SJSA1 (cell line): ENCODE data around the gene TLL2. TPM values are rescaled to one million over a fixed set of nuclear protein-coding genes. Genes with fewer than 3 reads are reported as not detected.
"Not testable (repeated sequence)": the region's sequence is repeated elsewhere in the genome, so short reads cannot be mapped to it uniquely, and the experiment has no call there.

Source experiments
- DNase-seq, 2 experiments: peaks; one replicate each; pipeline ENCODE4 v3.0.0-alpha.2; 2015 to 2020; ENCODE audit warnings: low spot score in 2 of 2, low read depth in 1 of 2
- H3K27ac ChIP-seq: fragments of 250-450 bp; sonication (Bioruptor Pico); 2 replicates; pipeline ENCODE4 v1.5.1; 2020; ENCODE audit warnings: mild to moderate bottlenecking, moderate library complexity
- H3K27me3 ChIP-seq: fragments of 250-450 bp; sonication (Bioruptor Pico); replicated peaks from 2 replicates; pipeline ENCODE4 v1.5.1; 2020; ENCODE audit warnings: mild to moderate bottlenecking, moderate library complexity
- H3K36me3 ChIP-seq: fragments of 250-450 bp; sonication (Bioruptor Pico); 2 replicates; pipeline ENCODE4 v1.5.1; 2020; ENCODE audit warnings: mild to moderate bottlenecking
- H3K4me1 ChIP-seq: fragments of 250-450 bp; sonication (Bioruptor Pico); replicated peaks from 2 replicates; pipeline ENCODE4 v1.6.1; 2021; ENCODE audit warnings: mild to moderate bottlenecking
- H3K4me3 ChIP-seq: fragments of 250-450 bp; sonication (Bioruptor Pico); 2 replicates; pipeline ENCODE4 v1.5.1; 2020; ENCODE audit warnings: mild to moderate bottlenecking
- H3K9me3 ChIP-seq: fragments of 250-450 bp; sonication (Bioruptor Pico); replicated peaks from 2 replicates; pipeline ENCODE4 v1.5.1; 2020; ENCODE audit warnings: mild to moderate bottlenecking
- total RNA-seq: library from RNA; depleted of rRNA; stranded (reverse); fragments of >200 nt; shearing (Covaris generic); gene quantifications from 2 replicates; pipeline ENCODE4 v1.2.3, GENCODE V29; 2014; rRNA removed

Gene TLL2
- not detected in 2 replicates for total RNA-seq

DNA sequence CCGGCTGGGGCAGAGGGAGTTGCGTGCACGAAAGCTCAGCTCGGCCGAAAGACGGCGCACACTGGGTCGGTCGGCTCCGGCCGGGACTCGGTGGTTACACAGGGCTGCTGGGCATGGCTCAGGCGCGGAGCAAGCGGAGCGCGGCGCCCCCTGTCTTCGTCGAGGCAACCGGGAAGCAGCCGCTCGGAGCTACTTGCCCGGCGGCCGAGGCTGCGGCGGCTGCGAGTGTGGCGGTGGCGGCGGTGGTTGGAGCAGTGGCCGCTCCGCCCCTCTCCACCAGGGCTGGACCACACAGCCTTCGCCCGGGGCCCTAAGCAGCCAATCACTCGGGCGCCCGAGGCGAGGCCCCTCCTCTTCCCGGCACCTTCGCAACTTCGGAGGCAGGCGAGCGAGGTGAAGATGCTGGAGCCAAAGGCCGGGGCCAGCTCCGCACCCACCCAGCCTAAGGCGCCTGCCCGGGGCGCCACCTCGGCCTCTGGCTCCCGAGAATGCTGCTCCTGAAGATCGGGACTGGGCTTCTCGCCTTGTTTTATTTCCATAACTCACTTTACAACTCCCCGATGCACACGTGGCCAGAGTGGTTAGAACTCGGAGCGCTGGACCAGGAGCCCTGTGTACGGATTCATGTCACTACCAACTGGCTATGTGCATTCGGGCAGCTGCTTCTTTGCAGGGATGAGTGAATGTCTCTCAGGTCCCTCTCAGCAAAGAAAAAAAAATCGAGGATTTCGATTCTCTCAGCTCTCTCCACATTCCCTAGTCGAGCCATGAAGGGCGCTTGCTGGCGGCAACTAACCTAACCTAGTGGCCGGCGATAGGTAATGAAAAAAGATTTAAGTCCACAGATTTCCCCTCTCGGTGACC is at the start of gene TLL2:
Gene TLL2 (minus strand): TSS at position 229 of the 864 bp plus-strand sequence. CDS start 241 bp downstream, outside the sequence.
- Histone ChIP-seq H3K27ac (no peak within 1 kb of the TSS), H3K9me3 (no peaks in the 10 kb centered on the region), H3K4me3 (peak within 1 kb of the TSS; percentile 30), H3K4me1 (peaks cover 25% of the 10 kb centered on the region), H3K36me3 (no peaks in the 10 kb centered on the region), H3K27me3 (peaks cover 20% of the 10 kb centered on the region)
- DNase-seq, result peak; percentile 88

DNA sequence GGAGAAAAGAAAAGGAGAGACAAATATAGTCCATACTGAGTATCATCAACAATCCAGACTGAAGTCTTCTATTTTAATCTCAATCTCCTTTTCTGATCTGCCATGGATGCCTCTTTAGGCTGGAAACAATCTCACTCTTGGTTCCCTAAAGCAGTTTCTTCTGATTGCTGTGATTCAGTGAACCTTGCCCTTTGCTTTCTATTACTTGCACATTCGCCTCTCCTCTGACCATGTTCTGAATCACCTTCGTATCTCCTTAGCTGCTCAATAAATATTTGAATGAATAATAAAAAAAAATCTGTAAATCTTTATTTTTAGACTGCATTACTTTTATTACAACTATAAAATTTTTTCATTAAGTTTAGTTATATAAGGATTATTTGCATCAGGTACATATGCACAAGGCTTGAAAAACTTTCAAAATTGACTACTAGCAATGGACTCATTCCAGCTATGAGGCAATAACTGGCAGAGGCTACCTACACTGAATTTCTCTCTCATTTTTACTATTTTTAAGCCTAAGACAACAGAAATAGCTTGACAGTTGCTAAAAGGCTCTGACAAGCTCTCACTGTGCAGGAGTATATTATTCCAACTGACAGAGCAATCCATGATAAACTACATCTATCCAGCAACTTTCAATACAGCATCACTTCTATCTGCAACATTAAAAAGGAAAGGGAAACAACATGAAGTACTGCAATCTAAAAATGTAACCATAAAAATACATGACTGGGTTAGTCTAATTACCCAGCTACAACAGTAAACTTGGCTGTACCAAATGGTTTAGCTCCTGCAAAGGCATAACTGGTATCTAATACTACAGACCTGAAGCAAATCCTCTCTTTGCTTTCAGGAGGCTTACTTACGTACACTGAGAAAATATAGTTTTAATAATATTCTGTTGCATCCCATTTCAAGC is 47.5 kb upstream of the TLL2 start:
- DNase-seq, result no peak
- H3K27ac ChIP-seq, result no peak overlapping the region
- H3K36me3 ChIP-seq, result peaks cover 55% of the 10 kb centered on the region
- no peaks in the 10 kb centered on the region for H3K27me3 ChIP-seq
- no peaks in the 10 kb centered on the region for H3K9me3 ChIP-seq
- peaks cover 3% of the 10 kb centered on the region for H3K4me1 ChIP-seq
- no peak overlapping the region for H3K4me3 ChIP-seq

DNA sequence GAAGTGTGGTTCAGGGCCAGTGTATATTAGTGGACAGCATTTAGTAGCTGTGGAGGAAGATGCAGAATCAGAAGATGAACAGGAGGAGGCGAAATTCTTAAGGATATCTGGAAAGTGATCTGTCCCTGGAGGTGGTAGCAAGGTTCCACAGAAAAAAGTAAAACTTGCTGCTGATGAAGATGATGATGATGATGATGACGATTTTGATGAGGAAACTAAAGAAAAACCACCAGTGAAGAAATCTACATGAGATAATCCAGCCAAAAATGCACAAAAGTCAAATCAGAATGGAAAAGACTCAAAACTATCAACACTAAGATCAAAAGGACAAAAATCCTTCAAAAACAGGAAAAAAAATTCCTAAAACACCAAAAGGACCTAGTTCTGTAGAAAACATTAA is 46.8 kb upstream of the TLL2 start:
- Histone ChIP-seq H3K9me3 (no peaks in the 10 kb centered on the region), H3K4me3 (no peak overlapping the region), H3K4me1 (no peaks in the 10 kb centered on the region), H3K27ac (no peak overlapping the region), H3K36me3 (peaks cover 58% of the 10 kb centered on the region), H3K27me3 (no peaks in the 10 kb centered on the region)
- no peak for DNase-seq

DNA sequence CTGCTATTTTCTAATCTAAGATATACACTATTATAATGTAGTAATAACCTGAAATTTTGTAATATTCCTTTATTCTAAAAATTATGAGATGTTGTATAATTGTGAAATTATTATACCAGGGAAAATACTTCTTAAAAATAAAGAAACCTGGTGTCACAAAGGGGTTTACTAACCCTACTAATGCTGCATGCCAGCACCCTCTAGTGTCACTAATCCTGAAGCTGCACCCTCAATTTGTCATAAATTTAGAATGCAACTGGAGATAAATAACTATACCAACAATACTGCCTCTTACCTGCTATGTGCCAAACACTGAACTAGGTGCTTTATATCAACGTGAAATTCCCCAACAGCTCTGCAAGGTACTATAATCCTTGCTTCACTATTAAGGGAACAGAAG is 42.3 kb upstream of the TLL2 start:
- no peaks in the 10 kb centered on the region for H3K4me1 ChIP-seq
- H3K27me3 ChIP-seq, result no peaks in the 10 kb centered on the region
- no peak overlapping the region for H3K4me3 ChIP-seq
- H3K36me3 ChIP-seq, result peaks cover 70% of the 10 kb centered on the region
- DNase-seq, result no peak
- H3K27ac ChIP-seq, result no peak overlapping the region
- H3K9me3 ChIP-seq, result no peaks in the 10 kb centered on the region

DNA sequence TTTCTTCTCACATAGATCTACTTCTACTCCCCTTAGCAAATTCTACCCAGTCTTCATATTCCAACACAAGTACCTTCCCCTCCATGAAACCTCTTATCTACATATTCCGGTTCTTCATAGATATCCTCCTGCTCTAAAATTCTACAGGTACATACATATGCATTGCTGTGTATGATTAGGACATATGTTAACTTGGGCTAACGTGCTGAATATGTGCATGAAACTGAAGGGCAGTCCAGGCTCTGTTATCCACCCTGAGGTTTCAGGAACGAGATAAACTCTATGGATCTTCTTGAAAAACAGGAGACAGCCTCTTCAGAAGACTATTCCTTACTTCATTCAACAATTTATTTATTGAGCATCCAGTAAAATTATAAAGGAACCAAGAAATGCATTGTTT is 41.6 kb upstream of the TLL2 start:
- H3K4me1 ChIP-seq, result no peaks in the 10 kb centered on the region
- DNase-seq, result no peak
- H3K27me3 ChIP-seq, result no peaks in the 10 kb centered on the region
- no peak overlapping the region for H3K27ac ChIP-seq
- H3K9me3 ChIP-seq, result no peaks in the 10 kb centered on the region
- H3K36me3 ChIP-seq, result peaks cover 74% of the 10 kb centered on the region
- no peak overlapping the region for H3K4me3 ChIP-seq

DNA sequence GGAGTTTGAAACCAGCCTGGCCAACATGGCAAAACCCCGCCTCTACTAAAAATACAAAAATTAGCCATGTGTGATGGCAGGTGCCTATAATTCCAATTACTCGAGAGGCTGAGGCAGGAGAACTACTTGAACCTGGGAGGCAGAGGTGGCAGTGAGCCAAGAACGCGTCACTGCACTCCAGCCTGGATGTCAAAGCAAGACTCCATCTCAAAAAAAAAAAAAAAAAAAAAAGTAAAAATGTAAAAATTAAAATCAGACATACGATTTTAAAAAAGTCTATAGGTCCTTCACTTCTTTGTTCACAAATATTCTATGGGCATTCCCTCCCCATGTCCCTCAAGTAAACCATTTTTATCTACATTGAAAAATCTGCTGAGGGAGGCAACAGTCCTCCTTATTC is 34.9 kb upstream of the TLL2 start:
- Histone ChIP-seq H3K36me3 (peaks cover 83% of the 10 kb centered on the region), H3K27me3 (no peaks in the 10 kb centered on the region), H3K4me1 (no peaks in the 10 kb centered on the region), H3K9me3 (no peaks in the 10 kb centered on the region), H3K4me3 (no peak overlapping the region), H3K27ac (no peak overlapping the region)
- no peak for DNase-seq

DNA sequence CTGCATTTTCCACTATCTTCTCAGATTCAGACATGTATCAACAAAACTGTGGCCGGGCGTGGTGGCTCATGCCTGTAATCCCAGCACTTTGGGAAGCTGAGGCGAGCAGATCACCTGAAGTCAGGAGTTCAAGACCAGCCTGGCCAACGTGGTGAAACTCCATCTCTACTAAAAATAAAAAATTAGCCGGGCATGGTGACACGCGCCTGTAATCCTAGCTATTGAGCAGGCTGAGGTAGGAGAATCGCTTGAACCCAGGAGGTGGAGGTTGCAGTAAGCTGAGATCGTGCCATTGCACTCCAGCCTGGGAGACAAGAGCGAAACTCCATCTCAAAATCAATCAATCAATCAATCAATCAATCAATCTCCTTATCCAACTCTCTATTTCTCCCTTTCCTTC is 31.8 kb upstream of the TLL2 start:
- not testable (repeated sequence) for DNase-seq, H3K4me3 ChIP-seq, H3K9me3 ChIP-seq, H3K27me3 ChIP-seq, H3K27ac ChIP-seq, H3K4me1 ChIP-seq
- H3K36me3 ChIP-seq, result peaks cover 73% of the 10 kb centered on the region

DNA sequence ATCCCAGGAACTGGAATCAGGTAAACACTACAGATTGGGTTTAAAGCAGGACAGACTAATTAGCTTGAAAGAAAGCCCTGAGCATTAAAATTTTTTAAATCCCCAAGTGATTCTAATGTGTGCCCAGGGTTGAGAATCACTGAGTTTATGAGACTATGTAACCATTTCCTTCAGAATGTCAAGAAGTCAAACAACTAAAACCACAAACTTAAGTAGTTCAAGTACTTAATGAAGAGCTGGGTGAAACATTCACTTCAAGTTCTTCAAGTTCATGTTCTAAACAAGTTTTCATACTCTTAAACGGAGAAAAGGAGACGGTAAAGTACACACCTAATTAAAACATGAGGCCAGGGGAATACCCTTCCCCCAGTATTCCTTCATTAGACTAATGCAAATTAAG is 28.2 kb upstream of the TLL2 start:
- peaks cover 64% of the 10 kb centered on the region for H3K36me3 ChIP-seq
- H3K4me1 ChIP-seq, result no peaks in the 10 kb centered on the region
- H3K4me3 ChIP-seq, result no peak overlapping the region
- no peak overlapping the region for H3K27ac ChIP-seq
- no peaks in the 10 kb centered on the region for H3K9me3 ChIP-seq
- DNase-seq, result no peak
- H3K27me3 ChIP-seq, result no peaks in the 10 kb centered on the region

DNA sequence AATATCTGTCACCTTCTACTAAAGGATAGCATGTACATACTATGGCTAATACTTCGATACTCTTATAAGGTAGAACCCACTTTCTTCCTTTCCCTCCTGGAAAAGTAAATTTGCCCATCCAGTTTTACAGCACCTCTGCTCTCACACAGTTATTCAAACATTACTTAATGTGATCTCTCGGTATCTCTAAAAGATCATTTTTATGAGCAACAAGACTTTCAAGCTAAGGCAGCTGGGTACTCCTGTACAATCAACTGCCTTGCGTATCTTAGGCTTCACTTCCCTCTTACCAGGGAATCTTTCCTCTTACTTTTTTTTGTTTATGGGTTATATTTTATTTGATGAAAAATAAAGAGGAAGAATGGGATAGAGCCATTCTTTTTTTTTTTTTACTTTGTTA is 26.5 kb upstream of the TLL2 start:
- Histone ChIP-seq H3K36me3 (peaks cover 48% of the 10 kb centered on the region), H3K27me3 (no peaks in the 10 kb centered on the region), H3K4me1 (no peaks in the 10 kb centered on the region), H3K27ac (no peak overlapping the region), H3K4me3 (no peak overlapping the region), H3K9me3 (no peaks in the 10 kb centered on the region)
- no peak for DNase-seq

DNA sequence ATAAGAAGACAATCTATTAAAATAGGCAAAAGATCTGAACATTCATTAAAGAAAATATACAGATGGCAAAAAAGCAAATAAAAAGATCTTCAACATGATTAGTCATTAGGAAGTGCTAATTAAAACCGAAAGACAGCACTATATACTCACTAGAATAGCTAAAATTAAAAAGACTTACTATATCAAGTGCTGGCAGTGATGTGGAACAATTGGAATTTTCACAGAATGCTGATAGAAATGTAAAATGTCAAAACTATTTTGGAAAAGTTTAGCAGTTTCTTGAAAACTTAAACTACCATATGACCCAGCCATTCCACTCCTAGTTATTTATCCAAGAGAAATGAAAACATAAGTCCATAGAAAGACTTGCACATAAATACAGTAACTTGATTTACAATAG is 25.0 kb upstream of the TLL2 start:
- no peaks in the 10 kb centered on the region for H3K27me3 ChIP-seq
- H3K4me3 ChIP-seq, result no peak overlapping the region
- H3K9me3 ChIP-seq, result no peaks in the 10 kb centered on the region
- no peak for DNase-seq
- H3K36me3 ChIP-seq, result peaks cover 42% of the 10 kb centered on the region
- H3K4me1 ChIP-seq, result no peaks in the 10 kb centered on the region
- no peak overlapping the region for H3K27ac ChIP-seq

DNA sequence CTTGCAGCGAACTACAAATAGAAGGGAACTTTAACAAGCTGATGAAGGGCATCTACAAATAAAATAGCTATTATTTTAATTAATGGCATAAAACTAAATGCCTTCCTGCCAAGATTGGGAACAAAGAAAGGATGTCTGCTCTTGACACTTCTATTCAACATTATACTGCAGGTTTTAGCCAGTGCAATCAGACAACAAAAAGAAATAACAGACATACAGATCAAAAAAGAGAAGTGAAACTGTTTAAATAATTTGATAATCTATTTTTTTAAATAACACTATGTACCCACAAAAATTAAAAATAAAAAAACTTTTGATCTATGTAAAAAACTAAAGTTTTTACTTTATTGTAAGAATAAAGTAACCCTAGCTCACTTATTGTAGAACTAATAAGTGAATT is 22.4 kb upstream of the TLL2 start:
- Histone ChIP-seq H3K4me1 (no peaks in the 10 kb centered on the region), H3K4me3 (no peak overlapping the region), H3K27ac (no peak overlapping the region), H3K36me3 (peaks cover 44% of the 10 kb centered on the region), H3K9me3 (no peaks in the 10 kb centered on the region), H3K27me3 (no peaks in the 10 kb centered on the region)
- no peak for DNase-seq

DNA sequence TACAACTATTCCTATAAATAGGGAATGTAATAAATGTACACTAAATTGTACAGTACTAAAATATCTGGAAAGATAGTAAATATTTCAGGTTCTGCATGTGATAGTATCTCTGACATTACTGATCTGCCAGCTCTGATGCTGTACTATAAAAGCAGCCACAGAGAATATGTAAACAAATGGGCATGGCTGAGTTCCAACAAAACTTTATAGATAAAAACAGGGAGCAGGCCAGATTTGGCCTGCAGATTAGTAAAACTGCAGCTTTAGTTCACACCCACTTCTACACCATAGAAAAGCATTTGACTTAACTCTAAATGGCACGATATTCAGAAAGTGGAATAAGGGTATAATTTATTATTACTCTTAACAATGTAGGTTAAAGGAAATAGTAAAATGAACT is 18.8 kb upstream of the TLL2 start:
- Histone ChIP-seq H3K9me3 (no peaks in the 10 kb centered on the region), H3K4me1 (no peaks in the 10 kb centered on the region), H3K27ac (no peak overlapping the region), H3K4me3 (no peak overlapping the region), H3K36me3 (peaks cover 51% of the 10 kb centered on the region), H3K27me3 (no peaks in the 10 kb centered on the region)
- DNase-seq, result no peak

DNA sequence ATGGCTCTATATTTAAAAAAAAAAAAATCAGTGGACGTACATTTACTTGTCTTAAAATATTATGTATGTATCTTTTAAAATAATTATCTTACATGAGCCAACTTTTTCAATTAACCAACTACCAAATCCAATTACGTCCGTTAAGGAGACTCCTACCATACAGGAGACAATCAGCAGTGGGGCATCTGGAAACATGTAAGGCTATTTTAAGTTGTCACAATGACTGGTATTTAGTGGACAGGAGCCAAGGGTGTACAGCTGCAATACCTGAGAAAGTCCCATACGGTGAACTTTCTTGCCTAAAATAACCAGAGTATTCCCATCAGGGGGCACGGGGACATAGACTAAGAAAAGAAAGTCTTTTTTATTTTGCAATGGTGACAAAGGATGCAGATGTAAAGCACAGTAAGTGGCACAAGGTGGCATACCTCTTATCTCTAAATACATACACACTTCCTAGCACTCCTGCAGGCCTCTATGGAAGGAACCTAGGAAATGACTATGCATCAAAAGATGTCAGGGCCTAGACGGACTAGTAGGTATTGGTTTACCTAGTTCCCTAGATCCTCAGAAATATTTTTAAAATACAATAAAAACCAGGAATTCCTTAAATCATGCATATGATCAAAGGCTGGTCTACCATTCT is 16.0 kb upstream of the TLL2 start:
- H3K9me3 ChIP-seq, result no peaks in the 10 kb centered on the region
- DNase-seq, result no peak
- no peaks in the 10 kb centered on the region for H3K4me1 ChIP-seq
- H3K27ac ChIP-seq, result no peak overlapping the region
- peaks cover 75% of the 10 kb centered on the region for H3K36me3 ChIP-seq
- no peaks in the 10 kb centered on the region for H3K27me3 ChIP-seq
- H3K4me3 ChIP-seq, result no peak overlapping the region

DNA sequence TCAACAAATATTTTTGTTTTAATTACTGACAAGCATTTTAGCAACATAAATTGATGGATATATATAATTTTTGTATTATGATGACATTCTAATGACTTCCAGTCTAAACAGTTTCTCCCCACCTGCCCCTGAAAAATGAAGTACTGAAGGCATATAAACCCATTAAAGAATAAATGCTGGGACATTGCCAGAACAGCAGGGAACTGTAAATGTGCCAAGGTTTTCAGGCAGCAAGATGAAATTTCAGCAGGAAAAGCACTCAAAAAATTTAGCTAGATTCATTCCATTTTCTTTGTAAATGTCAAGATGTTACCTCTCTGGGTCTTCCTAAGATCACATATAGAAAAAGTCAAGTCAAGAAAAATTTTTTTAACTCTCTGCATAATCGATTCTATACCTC is 11.0 kb upstream of the TLL2 start:
- no peaks in the 10 kb centered on the region for H3K9me3 ChIP-seq
- H3K4me3 ChIP-seq, result no peak overlapping the region
- no peak overlapping the region for H3K27ac ChIP-seq
- no peaks in the 10 kb centered on the region for H3K27me3 ChIP-seq
- DNase-seq, result no peak
- peaks cover 74% of the 10 kb centered on the region for H3K36me3 ChIP-seq
- no peaks in the 10 kb centered on the region for H3K4me1 ChIP-seq
